Ecto neural progenitor cell (in vitro differentiated cells): ENCODE measurements around the gene ADORA2A.

ENCODE experiments used
- DNase-seq: peaks from one replicate; pipeline ENCODE4 v3.0.0-alpha.2; 2018; ENCODE audit warnings: low spot score

ADORA2A gene

DNA sequence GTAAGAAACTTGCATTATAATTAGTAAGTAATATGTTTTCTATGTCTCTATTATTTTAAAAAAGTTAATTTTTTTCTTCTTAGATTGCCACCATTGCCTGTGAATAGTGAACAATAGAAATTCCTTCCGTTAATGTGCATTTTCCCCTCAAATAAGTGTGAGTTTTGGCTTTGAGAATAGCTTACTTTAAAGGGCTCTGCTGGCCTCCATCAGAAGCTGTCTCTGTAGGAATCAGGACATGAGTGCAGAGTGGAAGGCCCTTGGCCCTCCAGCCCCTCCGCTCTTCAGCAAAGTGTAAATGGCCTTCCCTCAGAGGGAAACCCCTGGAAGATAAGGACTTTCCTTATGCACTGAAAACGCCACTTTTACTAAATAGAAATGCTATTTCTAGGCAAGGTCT is 24.1 kb upstream of the ADORA2A start:
- no peak for DNase-seq

DNA sequence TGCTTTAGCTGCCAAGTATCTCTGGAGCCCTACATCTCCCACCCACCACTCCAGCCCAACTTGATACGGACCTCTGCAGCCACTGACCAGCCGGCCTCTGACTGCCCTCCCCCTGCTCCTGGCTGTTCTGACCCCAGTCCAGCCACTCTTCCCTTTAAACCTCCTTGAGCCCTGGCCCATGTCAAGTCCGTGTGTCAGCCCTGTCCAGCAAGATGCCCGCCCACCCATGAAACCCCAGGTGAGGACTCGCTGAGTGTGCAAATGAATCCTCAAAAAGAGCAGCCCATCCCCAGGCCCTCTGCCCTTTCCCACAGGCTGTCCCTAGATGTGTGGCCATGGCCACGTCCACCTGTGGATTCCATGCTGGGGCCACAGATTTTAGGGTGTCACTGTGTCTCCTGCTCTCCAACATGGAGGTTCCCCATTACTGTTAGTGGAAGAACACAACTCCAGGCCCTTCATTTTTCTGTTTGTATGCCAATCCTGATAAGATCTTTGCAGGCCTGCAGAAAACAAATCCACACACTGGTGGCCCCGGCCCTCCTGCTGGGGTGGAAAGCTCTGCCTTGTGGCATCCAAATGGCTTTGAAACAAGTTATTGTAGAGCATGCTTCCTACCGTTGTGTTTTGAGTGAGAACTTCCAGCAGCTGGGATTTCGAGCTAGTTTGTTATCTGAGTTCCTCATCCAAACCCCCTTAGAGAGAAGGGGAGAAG is 22.7 kb upstream of the ADORA2A start:
- DNase-seq = no peak

DNA sequence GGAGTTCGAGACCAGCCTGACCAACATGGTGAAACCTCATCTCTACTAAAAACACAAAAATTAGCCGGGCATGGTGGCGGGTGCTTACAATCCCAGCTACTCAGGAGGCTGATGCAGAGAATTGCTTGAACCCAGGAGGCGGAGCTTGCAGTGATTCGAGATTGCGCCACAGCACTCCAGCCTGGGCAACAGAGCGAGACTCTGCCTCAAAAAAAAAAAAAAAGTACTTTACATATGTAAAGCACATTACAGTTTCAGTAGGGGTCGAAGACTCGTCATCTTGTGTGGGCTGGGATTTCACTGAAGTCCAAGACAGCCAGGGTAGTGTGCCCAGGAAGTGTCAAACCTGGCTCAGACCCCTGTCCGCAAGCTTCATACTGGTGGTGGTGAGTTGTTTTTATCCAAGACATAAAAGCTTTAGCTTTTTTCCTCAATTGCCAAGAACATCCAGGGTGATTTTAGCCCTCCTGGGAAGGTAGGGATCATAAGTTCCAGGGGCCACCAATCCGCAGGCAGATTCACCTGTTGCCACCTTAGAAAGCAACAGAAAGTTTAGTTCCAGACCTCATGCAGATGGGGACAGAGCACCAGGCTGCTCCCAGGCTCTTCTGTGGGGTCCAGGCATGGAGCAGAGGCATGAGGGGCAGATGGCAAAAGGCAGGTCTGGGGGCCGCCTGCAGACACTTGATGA is 21.6 kb upstream of the ADORA2A start:
- no peak for DNase-seq

DNA sequence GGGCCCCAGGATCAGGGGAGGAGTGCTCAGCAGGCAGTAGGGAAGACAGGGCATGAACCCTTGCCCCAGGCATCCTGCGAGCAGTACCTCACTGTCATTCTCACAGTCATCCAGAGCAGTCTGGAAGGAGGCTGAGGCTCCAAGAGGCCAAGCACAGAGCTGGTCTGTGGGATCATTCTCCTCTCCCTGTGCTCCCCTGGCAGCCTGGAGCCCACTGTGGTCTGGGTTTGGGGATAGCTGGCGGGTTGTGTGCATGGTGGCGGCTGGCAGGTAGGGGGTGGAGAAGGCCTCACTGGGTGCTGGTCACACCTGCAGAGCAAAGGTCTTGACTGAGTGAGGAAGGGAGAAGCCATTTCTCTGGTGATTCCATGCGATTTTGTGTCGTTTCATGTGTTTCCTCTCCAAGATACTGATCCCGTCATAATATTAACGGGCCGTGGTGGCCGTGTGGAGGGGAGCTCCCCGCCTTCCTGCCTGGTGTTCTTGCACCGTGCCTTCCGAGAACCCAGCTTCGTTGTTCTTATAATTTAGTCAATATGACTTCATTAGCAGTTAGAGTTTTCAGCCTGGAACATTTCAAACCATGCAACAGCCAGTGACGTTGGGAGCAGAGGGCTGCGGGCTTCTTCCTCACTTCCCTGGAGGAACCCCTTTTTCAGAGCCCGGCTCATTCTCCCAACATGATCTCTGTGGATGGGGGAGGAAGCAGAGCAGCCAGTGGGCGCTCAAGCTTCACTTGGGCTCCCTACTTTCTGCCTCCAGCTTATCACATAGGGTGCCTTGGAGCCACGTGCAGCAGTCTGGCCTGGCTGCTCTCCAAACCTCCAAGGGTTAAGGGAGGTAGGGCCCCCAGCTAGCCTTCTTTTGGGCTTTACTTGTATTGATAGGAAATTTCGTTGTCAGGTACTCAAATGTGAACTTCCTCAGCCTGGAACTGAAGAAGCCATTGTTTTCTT is 20.8 kb upstream of the ADORA2A start:
- no peak for DNase-seq

DNA sequence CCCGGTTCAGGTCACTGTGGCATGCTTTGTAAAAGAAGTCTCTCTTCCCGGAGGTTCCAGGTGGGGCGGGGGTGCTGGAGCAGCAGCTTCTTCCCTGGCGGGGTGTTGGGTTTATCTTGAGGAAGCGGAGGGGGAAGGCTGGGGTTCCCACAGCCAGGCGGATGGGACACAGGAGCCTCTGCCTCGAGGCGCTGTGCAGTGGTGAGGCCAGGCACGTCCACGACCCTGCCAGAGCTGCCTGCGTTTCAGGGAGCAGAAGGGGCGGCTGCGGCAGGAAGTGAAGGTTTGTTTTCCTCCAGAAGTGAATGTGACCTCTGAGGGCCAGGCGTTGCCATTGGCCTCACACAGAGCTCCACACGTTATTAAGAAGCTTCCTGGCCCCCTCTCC is 20.1 kb upstream of the ADORA2A start:
- DNase-seq = no peak

DNA sequence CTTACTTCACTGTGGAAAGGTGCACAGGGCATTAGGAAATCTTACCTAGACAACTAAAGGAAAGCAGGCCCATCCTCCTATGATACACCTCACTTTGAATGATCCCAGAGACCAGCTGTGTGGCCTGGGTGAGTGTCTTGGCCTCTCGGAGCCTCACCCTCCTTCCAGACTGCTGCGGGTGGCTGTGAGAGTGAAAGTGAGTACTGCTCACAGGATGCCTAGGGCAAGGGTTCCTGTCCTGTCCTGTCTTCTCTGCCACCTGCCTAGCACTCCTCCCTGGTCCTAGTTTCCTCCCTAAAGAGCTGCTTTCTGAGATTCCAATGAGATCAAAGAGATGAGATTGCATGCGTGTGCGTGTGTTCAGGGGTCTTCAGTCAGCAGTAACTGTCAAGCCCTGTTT is 19.5 kb upstream of the ADORA2A start:
- DNase-seq = no peak

DNA sequence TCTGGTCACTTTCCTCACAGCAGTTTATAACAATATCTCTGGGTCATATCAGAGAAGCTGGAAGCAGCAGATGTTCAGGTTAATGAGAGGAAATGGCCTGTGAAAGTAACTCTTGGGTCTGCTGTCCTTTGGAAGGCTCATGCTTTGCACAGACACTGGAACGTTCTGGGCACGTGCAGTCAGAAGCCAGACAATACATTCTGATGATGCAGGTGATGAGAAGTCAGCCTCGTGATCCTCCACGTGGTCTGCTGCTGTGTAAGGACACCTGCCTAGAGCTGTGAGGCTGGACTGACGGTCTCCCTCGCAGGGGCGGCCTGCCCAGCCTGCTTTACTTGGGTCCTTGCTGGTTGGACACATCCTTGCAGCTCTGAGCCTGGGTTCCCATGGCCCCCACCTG is 18.8 kb upstream of the ADORA2A start:
- DNase-seq = no peak

DNA sequence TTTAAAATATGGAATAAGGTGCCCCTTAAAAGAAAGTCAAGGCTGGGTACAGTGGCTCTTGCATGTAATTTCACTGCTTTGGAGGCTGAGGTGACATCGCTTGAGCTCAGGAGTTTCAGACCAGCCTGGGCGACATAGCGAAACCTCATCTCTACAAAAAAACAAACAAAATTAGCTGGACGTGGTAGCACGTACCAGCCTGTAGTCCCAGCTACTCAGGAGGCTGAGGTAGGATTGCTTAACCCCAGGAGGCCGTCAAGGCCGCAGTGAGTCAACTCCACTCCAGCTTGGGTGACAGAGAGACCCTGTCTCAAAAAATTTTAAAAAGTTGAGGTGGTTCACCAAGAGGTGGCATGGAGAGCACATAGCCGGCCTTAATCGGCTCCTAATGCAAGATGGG is 17.7 kb upstream of the ADORA2A start:
- DNase-seq = no peak

DNA sequence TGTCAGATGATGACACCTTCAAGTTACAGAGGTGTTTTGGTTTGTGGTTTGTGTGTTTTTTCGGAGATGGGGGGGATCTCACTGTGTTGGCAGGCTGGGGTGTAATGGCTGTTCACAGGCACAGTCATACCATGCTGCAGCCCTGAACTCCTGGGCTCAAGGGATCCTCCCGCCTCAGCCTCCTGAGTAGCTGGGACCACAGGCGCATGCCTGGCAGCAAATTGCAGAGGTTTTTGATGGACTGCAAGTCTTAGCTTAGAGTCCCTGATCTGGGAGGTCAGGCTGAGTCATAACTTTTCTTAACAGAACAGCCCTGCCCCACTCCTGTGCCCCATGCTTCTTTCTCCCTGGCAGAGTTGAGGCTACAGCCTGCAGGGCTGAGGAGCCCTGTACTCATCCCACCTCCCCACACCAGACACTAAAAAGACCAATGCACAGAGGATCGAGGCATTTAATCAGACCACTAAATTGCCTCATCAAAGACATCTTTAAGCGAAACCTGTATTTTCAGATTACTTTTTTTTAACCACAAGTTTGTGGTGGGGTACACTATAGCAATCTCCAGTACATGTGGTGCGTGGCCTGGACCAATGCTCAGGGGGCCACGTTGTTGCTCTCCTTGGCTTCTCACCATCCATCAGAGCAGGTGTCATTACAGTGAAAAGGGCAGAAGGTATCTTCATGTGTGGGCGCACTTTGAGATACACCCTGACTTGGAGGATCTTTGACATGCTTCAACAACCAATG is 17.1 kb upstream of the ADORA2A start:
- DNase-seq = no peak

DNA sequence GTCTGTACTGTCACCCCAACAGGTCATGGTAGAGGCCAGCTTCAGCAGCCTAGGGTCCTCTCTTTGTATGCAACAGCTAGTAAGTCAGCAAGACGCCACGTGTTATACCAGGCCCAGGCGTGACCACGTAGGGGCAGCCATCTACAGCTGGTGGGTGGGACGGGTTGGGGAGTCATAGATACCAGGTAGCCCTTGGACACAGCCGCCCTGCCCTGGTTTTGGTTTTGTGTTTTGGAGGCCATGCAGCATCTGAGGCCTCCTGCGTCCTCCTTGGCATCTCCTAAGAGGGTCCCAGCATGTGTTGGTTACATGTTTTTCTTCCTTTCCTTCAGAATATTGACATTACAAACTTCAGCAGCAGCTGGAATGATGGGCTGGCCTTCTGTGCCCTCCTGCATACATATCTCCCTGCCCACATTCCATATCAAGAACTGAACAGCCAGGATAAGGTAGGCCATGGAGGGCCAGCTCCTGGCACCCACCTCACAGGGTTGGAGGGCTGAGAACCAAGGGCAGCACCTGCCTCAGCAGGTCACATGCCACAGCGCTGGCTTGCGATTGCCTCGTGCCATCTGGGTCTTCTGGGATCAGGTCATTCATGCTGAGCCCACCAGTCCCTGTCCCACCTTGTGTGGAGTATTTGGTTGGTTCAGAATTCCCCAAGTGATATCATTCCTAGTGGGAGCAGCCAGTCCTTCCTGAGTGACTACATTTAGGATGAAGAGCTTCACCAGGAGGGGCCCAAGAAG is 16.0 kb upstream of the ADORA2A start:
- no peak for DNase-seq

DNA sequence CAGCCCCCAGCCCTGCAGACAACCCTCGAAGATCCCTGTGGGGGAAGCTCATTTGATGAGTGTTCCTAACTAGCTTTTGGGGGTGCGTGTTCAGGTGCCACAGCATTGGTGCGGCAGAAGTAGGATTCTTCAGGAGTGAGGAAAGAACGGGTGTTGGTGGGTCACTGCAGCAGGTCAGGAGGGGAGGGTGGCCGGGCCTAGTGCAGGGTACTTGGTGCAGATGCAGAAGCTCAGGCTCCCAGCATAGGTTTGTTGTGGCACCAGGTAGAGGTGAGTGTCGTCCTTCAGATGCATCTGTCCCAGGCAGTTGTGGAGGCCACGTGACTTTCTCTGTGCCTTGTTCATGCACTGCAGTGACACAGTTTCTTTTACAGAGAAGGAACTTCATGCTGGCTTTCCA is 15.1 kb upstream of the ADORA2A start:
- DNase-seq = no peak

DNA sequence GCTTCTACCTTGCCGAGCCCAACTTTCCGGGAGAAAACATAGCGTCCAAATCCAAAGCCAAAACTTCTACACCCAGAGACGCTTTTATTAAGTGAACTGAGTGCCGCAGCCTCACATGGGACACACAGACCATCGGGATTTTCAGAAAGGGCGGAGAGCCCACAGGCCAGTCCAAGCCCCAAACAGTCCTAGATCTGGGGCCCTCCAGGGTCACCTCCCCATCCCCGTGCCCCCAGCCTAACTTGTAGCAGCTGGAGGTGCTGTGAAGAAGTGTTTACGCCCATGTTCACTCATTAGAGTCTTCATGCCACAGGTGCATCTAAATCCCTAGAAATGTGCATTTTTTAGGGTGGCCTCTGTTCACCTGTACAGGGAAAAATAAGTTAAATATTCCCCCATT is 14.1 kb upstream of the ADORA2A start:
- DNase-seq = no peak

DNA sequence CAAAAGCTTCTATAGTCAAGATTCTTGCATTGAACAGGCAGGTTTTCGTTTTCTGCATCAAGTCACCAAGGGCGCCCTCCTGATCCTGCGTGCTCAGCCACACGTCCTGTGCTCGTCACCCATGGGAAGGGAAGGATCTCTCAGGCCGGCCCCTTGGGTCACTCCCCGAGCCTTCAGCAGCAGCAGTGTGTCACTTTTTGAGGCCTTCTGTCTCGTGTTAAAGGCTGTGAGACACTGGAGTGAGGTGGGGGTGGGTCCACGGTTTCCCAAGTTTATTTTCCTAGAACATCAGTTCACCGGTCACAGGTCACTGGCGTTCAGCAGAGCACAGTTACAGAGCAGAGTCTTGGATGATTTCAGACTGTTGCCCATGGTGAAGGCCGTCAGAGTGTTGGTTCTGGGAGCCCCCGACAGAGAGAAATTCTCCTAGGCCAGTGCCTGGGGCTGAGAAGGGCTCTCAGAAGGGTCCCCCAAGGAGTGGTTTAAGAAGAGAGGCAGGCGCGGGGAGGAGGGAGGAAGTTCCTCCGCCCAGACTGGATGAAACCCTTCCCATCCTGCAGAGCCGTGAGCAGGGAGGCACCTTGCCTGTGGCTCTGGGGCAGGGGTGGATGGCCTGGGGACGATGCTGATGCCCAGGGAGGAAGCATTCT is 13.5 kb upstream of the ADORA2A start:
- no peak for DNase-seq

DNA sequence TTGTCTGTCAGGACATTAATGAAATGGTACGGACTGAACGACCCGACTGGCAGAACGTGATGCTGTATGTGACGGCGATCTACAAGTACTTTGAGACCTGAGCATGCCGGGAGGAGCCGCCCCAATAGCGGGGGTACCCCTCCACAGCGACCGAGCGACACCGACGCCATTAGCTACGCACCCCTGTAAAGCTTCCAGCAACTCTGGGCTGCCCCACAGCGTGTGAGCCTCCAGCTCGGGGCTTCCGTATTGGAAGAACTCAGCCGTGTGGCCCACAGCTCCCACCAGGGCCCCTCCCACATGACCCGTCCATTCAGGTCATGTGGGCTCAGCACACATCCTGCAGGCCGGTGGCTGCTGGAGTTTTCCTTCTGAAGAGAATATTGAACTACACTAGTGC is 12.9 kb upstream of the ADORA2A start:
- DNase-seq = no peak

DNA sequence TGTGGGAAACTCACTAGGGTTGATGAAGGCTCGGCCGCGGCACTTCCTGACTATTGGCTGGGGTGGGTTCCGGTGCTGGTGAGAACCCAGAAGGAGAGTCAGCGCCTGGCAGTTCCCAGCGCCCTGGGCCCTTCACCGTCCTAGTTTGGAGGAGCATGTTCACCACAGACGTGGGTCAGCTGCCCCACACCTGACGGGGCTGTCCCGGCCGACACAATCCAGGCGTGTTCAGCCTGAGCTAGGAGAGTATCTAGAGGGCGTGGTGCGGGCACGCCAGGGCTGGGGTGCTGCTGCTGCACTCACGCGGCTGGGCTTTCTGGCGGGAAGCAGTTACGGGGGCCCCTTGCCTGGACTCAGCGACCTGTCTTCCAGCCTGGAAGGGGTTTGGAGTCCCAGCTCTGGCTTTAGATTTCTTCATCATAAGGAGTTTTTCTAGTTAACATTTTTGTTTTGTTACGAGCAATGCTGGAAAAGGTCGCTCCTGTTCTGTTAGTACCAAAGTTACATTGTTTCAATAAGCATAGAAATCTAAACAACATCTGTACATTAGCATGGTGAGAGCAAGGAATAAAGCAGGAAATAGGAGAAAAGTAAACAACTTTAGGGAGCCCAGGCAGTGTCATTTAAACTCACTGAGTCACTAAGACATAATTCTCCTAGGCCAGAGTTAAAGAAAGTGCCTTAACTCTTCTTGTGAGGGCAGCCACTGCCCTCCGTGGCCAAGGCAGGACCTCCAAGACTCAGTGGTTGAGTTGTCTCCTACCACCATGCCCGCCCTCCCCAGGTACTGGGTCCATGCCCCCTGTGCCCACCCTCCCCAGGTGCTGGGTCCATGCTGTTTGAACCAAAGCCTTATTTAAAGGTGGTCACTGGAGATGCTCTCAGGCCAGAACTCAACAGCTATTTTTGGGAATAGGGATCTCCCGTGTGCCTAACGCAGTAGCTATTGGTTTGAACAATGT is 12.1 kb upstream of the ADORA2A start:
- DNase-seq = no peak

DNA sequence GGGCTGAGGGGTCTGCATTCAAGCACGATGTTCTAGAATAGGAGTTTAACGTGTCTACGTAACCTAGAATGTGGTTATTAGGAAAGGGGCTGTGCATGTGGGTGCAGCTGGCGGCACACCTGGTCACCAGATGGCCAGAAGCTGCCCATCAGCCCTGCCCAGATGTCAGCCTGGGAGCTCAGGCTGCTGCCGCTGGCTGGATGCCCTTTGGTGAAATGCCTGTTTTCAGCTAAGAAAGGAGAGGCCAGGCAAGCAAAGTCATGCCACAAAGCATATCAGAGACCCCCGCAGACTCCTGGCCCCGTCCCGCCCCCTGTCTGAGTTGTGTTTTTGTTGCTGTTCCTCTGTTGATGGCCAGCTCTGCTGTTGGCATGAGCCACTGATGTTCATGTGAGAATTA is 11.3 kb upstream of the ADORA2A start:
- no peak for DNase-seq

DNA sequence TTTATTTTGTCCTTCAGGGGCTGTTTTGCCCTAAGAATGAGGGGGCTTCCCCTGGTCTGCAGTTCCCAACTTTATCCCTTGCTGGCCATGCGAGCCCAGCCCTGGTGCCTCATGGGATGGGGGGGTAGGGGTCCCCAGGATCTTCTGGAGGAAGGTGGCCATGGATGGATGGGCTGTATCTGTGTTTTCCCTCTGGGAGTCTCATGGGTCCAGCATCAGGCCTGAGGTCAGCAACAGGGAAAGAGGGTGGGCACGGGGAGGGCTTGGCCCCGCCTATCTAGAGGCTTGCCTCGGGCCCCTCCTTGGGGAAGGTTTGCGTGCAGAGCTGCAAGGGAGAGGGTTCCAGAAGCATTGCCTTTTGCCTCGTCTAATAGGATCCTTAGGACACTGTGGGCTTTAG is 10.8 kb upstream of the ADORA2A start:
- no peak for DNase-seq

DNA sequence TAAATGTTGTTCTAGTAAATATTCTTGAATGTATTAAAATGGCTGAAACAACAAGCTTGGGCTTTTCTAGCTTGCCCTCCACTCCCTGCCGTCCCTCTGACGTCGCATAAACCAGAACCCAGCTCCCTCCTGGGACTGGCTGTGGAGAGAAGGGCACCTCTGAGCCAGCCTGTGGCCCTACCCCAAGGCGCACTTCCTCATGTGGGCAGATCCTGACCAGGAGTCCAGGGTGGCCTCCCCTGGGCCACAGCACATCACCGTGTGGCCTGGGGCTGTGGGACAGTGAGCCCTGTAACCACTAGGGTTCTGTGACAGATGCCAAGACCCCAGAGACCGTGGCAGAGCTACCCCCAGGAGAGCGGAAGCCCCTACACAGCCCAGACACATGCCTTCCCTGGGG is 10.2 kb upstream of the ADORA2A start:
- DNase-seq = no peak

DNA sequence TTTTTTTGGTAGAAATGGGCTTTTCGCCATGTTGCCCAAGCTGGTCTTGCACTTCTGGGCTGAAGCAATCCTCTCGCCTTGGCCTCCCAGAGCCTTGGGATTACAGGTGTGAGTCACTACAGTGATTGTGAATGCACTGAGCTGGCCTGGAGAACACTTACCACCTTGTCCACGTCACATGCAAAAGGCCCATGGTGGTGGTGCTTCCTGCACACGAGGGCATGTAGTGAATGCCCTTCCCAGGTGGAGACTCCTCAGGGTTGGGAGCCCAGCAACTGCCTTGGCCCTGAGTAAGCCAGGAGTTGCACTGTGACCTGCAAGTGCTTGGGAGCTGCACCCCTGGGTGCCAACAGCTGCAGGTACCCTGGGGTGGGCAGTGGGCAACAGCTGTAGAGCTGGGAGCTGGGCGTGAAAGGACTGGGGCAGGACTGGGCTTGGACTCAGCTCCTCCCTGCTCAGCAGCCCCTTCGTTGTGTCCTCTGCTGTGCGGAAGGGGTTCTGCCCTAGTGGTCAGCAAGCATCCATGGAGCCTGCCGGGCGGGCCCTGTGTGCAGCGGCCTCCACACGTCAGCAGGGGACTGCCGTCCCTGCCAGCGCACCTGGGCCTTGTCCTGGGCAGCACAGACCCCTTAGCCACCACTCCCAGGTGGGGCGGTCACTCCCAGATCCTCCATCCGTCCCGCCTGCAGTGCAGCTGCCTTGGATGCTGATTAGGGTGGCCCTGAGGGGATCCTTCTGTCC is 9.3 kb upstream of the ADORA2A start:
- no peak for DNase-seq
